ENCODE measurements around the gene MED12. TPM values are rescaled to one million over a fixed set of nuclear protein-coding genes. Genes with fewer than 3 reads are reported as not detected.

MED12 gene
- total RNA-seq, 2 experiments from 2014 or later: 49.2 to 52.0 TPM

- DNase-seq: peak; percentile 65
- ATAC-seq: peak; percentile 51
- H3K4me1 Mint-ChIP-seq (ENCODE audit: low read depth): peaks cover 13% of the 10 kb centered on the region
- H3K36me3 Mint-ChIP-seq (ENCODE audit: low read depth): peaks cover 5% of the 10 kb centered on the region
- H3K27me3 Mint-ChIP-seq: no peaks in the 10 kb centered on the region
- TF ChIP-seq CTCF (IDR thresholded peaks at IDR 0.05): no peak
- no peaks in the 10 kb centered on the region for H3K9me3 Mint-ChIP-seq
- H3K27ac Mint-ChIP-seq: peak overlapping the region; percentile 99
- ChIA-PET CTCF (interaction anchor here (1.5 to 1.7 kb wide), 4 partner anchors 15 to 211 kb away, joined by 5 to 9 read pairs (median 7); partner anchors contain the start of genes MED12 and NONO), POLR2A (interaction anchor here (0.6 to 2.6 kb wide), 11 partner anchors 8 to 184 kb away, joined by 3 to 10 read pairs (median 4); partner anchors contain the start of genes NONO, TAF1 and ZMYM3)
- H3K4me3 Mint-ChIP-seq: peak overlapping the region; percentile 92
- intact Hi-C loops (cut with micrococcal nuclease): loop anchor here (5.0 kb wide), 1 partner anchor 84 kb away; the partner anchor contains the start of gene FOXO4
These were observed 63.1 kb downstream of the MED12 start for GRCh38 chrX:71181558-71181909.

DNA sequence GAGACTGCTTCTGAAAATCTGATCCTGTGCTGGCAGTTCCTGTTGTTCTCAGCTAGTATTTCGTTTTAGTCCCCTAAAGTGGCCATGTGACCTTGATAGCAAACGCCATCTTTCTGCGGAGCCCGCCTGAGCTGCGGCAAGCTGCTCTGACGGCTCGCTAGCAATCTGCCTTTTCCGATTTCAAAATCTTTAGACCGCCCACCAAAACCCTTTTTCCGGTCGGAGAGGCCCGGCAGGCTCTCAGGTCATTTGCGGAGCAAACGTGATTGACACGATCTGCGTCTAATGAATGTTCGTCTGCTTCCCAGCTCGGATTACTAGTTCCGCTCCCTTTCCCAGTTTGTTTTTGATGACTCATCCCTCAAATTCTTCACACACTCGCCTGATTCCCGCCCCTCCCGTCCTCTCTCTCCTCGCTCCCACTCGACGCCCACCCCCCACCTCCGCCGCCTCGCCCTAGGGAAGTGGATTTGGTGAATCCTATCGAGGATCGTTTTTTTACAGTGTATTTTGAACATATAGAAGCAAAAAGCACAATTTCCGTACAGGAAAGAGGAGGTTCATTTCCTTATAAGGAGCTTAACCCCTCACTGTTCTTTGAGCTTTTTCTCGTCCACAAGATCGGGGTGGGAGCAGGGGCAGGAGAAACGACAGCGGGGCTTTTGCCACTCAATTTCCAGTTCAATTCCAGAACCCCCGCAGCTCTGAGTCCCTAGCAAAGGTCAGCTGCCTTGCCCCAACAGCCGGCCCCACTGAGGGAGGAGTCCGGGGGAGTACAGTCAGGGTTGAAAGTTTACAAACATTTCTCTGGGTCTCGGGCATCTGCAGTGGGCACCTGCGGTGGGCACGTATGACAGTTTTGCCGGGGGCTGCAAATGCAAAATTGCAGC is 63.8 kb downstream of the MED12 start:
- H3K4me1 Mint-ChIP-seq (ENCODE audit: low read depth): peaks cover 16% of the 10 kb centered on the region
- H3K27me3 Mint-ChIP-seq: no peaks in the 10 kb centered on the region
- no peak for TF ChIP-seq CTCF (IDR thresholded peaks at IDR 0.05)
- intact Hi-C loops (cut with micrococcal nuclease): loop anchor here (5.0 kb wide), 1 partner anchor 85 kb away; the partner anchor contains the start of gene FOXO4
- peak; percentile 90 for DNase-seq
- peak overlapping the region; percentile 99 for H3K27ac Mint-ChIP-seq
- peaks cover 5% of the 10 kb centered on the region for H3K36me3 Mint-ChIP-seq (ENCODE audit: low read depth)
- peak; percentile 95 for ATAC-seq
- H3K4me3 Mint-ChIP-seq: peak overlapping the region; percentile 92
- POLR2A ChIA-PET: interaction anchor here (0.6 to 2.6 kb wide), 14 partner anchors 9 to 184 kb away, joined by 3 to 10 read pairs (median 4); partner anchors contain the start of genes IL2RG, NONO, TAF1 and ZMYM3
- CTCF ChIA-PET: interaction anchor here (1.1 to 1.7 kb wide), 7 partner anchors 14 to 212 kb away, joined by 3 to 9 read pairs (median 5); partner anchors contain the start of genes MED12 and NONO
- no peaks in the 10 kb centered on the region for H3K9me3 Mint-ChIP-seq

DNA sequence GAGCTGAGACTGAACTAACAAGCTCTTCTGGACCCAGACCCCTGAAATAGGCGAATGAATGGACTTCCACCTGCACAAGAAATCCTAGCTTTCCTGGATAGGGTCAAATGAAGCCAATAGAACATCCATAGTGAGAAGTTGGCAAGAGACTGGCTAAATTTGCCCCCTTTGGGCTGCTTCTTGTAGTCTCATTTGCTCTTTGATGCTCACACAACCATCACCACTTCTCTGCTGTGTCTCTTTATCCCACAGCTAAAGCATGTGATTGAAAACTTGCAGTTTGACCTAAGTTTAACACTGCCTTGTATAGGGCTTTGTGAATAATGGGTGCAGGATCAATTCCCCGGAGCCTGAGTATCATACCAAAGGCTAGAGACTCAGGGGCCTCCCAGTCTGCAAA is 64.5 kb downstream of the MED12 start:
- Mint-ChIP-seq H3K4me3 (peak overlapping the region; percentile 92), H3K4me1 (ENCODE audit: low read depth) (peaks cover 16% of the 10 kb centered on the region), H3K9me3 (no peaks in the 10 kb centered on the region), H3K36me3 (ENCODE audit: low read depth) (peaks cover 5% of the 10 kb centered on the region), H3K27me3 (no peaks in the 10 kb centered on the region), H3K27ac (peak overlapping the region; percentile 99)
- intact Hi-C loops (cut with micrococcal nuclease): loop anchor here (5.0 kb wide), 1 partner anchor 86 kb away; the partner anchor contains the start of gene FOXO4
- ATAC-seq: no peak
- POLR2A ChIA-PET: interaction anchor here (0.6 to 2.6 kb wide), 9 partner anchors 8 to 183 kb away, joined by 3 to 10 read pairs (median 5); partner anchors contain the start of genes IL2RG, NONO, TAF1 and ZMYM3
- DNase-seq: no peak
- no peak for TF ChIP-seq CTCF (IDR thresholded peaks at IDR 0.05)
- CTCF ChIA-PET: interaction anchor here (1.1 to 1.7 kb wide), 5 partner anchors 14 to 101 kb away, joined by 3 to 7 read pairs (median 5); partner anchors contain the start of gene NONO

GRCh38 chrX:71183341-71183740 is 64.9 kb downstream of the MED12 start:
- POLR2A ChIA-PET: interaction anchor here (1.1 to 2.6 kb wide), 3 partner anchors 72 to 100 kb away, joined by 3 to 10 read pairs (median 5); partner anchors contain the start of genes IL2RG and NONO
- intact Hi-C loops (cut with micrococcal nuclease): loop anchor here (5.0 kb wide), 1 partner anchor 86 kb away; the partner anchor contains the start of gene FOXO4
- peaks cover 16% of the 10 kb centered on the region for H3K4me1 Mint-ChIP-seq (ENCODE audit: low read depth)
- no peak for DNase-seq
- no peak for ATAC-seq
- peaks cover 1% of the 10 kb centered on the region for H3K36me3 Mint-ChIP-seq (ENCODE audit: low read depth)
- H3K27ac Mint-ChIP-seq: no peak overlapping the region
- TF ChIP-seq CTCF (IDR thresholded peaks at IDR 0.05): no peak
- no peak overlapping the region for H3K4me3 Mint-ChIP-seq
- no peaks in the 10 kb centered on the region for H3K9me3 Mint-ChIP-seq
- no peaks in the 10 kb centered on the region for H3K27me3 Mint-ChIP-seq
- CTCF ChIA-PET: interaction anchor here (1.1 to 1.6 kb wide), 3 partner anchors 54 to 100 kb away, joined by 3 to 7 read pairs (median 3); partner anchors contain the start of gene NONO
